Stimulated activated naive CD8-positive, alpha-beta T cell treated with anti-CD3 and anti-CD28 coated beads, Interleukin-15, Interleukin-2, amounts not matched to agents 100 ng/mL and 50 ng/mL, for 24 hours (primary cell): ENCODE measurements around the gene SRSF3.
"Not testable (repeated sequence)": the region's sequence is repeated elsewhere in the genome, so short reads cannot be mapped to it uniquely, and the experiment has no call there.

ENCODE experiments used
- H3K27ac Mint-ChIP-seq: one replicate; pipeline ENCODE4 v1.8.0; 2021; ENCODE audit warnings: mild to moderate bottlenecking, mixed read lengths
- H3K27me3 Mint-ChIP-seq: one replicate; pipeline ENCODE4 v1.8.0; 2021; ENCODE audit warnings: mixed read lengths
- H3K36me3 Mint-ChIP-seq: one replicate; pipeline ENCODE4 v1.8.0; 2021; ENCODE audit warnings: low read depth, mixed read lengths
- H3K4me1 Mint-ChIP-seq: one replicate; pipeline ENCODE4 v1.8.0; 2021; ENCODE audit warnings: low read depth, mixed read lengths
- H3K4me3 Mint-ChIP-seq: one replicate; pipeline ENCODE4 v1.8.0; 2021; ENCODE audit warnings: mild to moderate bottlenecking, mixed read lengths
- H3K9me3 Mint-ChIP-seq: one replicate; pipeline ENCODE4 v1.8.0; 2021; ENCODE audit warnings: mixed read lengths

The SRSF3 gene

DNA sequence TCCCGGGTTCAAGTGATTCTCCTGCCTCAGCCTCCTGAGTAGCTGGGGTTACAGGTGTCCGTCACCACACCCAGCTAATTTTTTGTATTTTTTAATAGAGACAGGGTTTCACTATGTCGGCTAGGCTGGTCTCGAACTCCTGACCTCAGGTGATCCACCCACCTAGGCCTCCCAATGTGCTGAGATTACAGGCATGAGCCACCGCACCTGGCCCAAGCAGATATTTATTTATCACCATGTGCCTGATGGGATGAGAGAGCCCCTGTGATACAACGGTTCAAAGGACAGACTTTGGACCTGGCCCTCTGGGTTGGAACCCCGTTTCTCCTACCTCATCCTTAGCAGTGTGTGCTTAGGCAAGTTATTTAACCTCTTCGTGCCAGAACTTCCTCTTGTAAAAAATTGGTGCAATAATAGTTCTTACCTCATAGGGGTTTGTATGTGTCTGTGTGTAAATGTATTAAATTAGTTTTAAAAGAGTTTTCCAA lies 27.7 kb upstream of the SRSF3 start:
- Mint-ChIP-seq H3K9me3 (no peaks in the 10 kb centered on the region), H3K36me3 (no peaks in the 10 kb centered on the region), H3K27ac (no peak overlapping the region), H3K4me3 (no peak overlapping the region), H3K27me3 (no peaks in the 10 kb centered on the region), H3K4me1 (no peaks in the 10 kb centered on the region)

DNA sequence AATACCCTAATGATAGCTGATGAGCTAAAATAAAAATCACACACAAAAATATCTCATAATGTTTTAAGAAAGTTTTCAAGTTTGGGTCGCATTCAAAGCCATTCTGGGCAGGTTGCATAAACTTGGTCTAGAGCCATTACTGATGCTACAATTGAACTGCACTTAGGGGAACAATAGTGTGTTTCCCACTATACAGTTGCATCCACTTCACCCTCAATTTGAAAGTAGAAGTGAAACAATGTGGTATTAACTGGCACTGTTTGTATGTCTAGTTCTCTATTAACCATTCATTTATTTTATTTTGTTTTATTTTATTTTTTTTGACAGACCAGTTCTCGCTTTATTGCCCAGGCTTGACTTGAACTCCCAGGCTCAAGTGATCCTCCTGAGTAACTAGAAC lies 23.9 kb upstream of the SRSF3 start:
- Mint-ChIP-seq H3K27me3 (no peaks in the 10 kb centered on the region), H3K4me3 (no peak overlapping the region), H3K36me3 (no peaks in the 10 kb centered on the region), H3K9me3 (no peaks in the 10 kb centered on the region), H3K4me1 (no peaks in the 10 kb centered on the region), H3K27ac (no peak overlapping the region)

DNA sequence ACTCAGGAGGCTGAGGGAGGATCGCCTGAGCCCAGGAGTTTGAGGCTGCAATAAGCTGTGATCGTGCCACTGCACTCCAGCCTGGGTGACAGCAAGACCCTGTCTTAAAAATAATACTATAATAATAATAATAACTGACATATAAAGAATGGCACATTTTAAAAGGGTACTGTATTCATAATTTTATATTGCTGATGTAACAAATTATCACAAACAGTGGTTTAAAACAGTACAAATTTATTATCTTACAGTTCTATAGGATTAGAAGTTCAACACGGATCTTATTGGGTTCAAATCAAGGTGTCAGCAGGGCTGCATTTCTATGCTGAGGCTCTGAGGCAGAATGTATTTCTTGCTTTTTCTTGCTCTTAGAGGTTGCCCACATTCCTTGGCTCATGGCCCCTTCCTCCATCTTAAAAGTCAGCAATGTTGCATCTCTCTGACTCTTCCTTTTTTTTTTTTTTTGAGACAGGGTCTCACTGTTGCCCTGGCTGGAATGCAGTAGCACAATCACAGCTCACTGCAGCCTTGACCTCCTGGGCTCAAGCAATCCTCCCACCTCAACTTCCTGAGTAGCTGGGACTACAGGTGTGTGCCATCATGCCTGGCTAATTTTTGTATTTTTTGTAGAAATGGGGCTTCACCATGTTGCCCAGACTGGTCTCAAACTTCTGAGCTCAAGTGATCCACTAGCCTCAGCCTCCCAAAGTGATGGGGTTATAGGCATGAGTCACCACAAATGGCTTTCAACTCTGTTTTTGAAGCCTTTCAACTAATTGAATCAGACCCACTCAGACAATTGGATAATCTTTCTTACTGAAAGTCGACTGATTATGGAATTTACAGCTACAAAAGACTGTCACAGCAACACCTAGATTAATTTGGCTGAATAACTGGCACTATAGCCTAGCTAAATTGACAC lies 22.8 kb upstream of the SRSF3 start:
- Mint-ChIP-seq H3K9me3 (no peaks in the 10 kb centered on the region), H3K27me3 (no peaks in the 10 kb centered on the region), H3K4me1 (no peaks in the 10 kb centered on the region), H3K36me3 (no peaks in the 10 kb centered on the region), H3K4me3 (no peak overlapping the region), H3K27ac (no peak overlapping the region)

DNA sequence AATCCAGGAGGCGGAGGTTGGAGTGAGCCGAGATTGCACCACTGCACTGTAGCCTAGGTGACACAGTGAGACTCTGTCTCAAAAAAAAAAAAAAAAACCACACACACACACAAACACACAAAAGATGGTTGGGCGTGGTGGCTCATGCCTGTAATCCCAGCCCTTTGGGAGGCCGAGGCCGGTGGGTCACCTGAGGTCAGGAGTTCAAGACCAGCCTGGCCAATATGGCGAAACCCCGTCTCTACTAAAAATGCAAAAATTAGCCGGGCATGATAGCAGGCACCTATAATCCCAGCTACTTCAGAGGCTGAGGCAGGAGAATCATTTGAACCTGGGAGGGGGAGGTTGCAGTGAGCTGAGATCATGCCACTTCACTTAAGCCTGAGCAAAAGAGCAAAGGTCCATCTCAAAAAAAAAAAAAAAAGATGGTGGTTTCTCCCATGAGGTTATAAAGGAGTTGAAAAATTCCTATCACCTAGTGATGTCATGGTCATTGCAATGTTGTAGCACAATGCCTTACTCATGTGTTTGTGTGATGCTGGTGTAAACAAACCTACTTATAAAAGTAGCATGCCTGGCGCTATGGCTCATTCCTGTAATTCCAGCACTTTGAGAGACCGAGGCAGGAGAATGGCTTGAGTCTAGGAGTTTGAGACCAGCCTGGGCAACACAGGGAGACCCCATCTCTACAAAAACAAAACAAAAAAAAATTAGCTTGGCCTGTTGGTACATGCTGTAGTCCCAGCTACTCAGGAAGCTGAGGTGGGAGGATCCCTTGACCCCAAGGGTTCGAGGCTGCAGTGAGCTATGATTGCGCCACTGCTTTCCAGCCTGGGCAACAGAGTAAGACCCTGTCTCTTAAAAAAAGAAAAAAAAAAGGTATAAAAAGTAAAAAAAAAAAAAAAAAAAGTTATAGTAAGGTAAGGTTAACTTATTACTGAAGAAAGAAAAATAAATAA lies 21.5 kb upstream of the SRSF3 start:
- not testable (repeated sequence) for H3K9me3 Mint-ChIP-seq, H3K4me3 Mint-ChIP-seq, H3K27ac Mint-ChIP-seq, H3K4me1 Mint-ChIP-seq, H3K36me3 Mint-ChIP-seq, H3K27me3 Mint-ChIP-seq

DNA sequence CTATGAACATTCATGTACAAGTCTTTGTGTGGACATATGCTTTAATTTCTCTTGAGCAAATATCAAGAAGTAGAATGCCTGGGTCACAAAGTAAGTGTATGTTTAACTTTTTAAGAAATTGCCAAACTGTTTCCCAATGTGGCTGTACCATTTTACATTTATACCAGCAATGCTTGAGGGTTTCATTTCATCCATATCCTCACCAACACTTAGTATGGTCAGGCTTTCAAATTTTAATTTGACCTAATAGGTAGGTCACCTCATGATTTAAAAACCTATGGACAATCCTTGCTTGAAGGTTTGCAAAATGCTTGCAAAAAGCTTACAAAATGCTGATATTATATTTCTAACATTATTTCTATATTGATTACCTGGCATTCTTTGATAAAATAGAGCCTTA lies 19.5 kb upstream of the SRSF3 start:
- Mint-ChIP-seq H3K4me3 (no peak overlapping the region), H3K9me3 (no peaks in the 10 kb centered on the region), H3K27me3 (no peaks in the 10 kb centered on the region), H3K27ac (no peak overlapping the region), H3K36me3 (no peaks in the 10 kb centered on the region), H3K4me1 (peaks cover 2% of the 10 kb centered on the region)

DNA sequence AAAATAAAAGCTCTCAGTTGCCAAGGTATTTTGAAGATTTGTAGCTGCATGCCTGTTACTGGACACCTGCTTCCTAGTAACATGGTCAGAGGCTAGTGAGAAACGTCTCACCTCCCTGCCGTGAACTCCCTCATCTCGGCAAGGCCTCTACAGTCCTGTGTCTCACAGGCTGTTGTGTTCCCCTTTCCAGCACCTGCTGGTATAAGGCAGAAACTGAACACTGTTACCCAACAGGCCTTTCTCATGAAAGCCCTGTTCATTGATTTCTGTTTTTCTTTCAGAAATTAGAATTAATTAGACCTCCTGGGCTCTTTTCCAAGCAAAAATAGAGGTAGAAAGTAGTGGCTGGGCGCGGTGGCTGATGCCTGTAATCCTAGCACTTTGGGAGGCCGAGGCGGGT lies 17.6 kb upstream of the SRSF3 start:
- Mint-ChIP-seq H3K36me3 (no peaks in the 10 kb centered on the region), H3K4me1 (peaks cover 4% of the 10 kb centered on the region), H3K9me3 (no peaks in the 10 kb centered on the region), H3K4me3 (no peak overlapping the region), H3K27me3 (no peaks in the 10 kb centered on the region), H3K27ac (no peak overlapping the region)

DNA sequence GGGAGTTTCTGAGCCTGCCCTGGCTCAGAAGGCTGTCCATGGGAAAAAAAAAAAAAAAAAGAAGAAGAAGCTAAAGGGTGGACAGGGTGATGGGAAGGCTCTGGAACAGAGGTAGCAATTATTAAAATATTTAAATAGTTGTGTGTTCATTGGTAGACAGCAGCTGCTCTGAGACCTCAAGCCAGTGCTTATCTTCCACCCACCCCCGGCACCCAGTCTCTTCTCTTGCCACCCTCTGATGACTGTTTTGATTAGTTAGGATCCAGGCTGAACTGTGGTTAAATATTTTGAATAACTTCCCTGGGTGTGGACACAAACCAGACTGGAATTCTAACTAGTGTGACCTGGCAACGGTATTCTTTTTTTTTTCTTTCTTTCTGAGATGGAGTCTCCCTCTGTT lies 16.9 kb upstream of the SRSF3 start:
- no peaks in the 10 kb centered on the region for H3K36me3 Mint-ChIP-seq
- no peak overlapping the region for H3K27ac Mint-ChIP-seq
- no peaks in the 10 kb centered on the region for H3K9me3 Mint-ChIP-seq
- H3K4me3 Mint-ChIP-seq, result no peak overlapping the region
- peaks cover 4% of the 10 kb centered on the region for H3K4me1 Mint-ChIP-seq
- no peaks in the 10 kb centered on the region for H3K27me3 Mint-ChIP-seq

DNA sequence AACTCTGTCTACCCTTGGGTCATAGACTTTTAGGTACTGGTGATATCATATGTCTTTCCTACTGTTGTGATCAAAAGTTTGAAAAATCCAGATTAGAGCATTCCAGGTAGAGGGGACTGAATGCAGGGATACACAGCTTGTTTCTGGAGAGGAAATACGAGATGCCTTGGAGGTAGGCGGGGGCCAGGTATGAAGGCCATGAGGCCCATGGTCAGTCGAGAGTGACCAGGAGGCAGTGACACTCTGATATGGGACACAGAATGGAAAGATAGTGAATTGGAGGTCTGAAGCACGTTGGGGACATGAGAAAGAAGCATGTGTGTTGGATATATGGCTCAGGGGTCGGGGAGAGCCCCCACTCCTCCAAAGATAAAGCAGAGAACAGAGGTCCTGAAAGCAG lies 16.1 kb upstream of the SRSF3 start:
- Mint-ChIP-seq H3K4me3 (no peak overlapping the region), H3K27me3 (no peaks in the 10 kb centered on the region), H3K36me3 (no peaks in the 10 kb centered on the region), H3K4me1 (peaks cover 4% of the 10 kb centered on the region), H3K27ac (no peak overlapping the region), H3K9me3 (no peaks in the 10 kb centered on the region)

DNA sequence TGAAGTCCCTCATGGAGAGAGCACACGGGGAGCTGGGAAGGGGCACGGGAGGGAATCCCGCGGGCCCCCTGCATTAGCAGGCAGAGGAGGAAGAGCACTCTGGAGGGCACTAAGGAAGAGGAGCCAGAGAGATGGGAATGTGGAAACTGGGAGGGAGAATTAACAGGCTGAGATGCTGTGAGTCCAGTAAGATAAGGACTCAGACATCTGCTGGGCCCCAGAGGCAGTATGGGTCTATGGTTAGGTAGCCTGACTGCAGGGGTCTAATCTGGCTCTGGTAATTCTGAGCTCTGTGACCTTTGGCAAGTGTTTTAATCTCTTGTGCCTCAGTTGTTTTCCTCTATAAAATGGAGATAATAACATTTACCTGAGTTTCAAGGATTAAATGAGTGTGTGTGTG lies 15.7 kb upstream of the SRSF3 start:
- Mint-ChIP-seq H3K4me3 (no peak overlapping the region), H3K27ac (peak overlapping the region; percentile 6), H3K36me3 (no peaks in the 10 kb centered on the region), H3K4me1 (peaks cover 4% of the 10 kb centered on the region), H3K9me3 (no peaks in the 10 kb centered on the region), H3K27me3 (no peaks in the 10 kb centered on the region)

DNA sequence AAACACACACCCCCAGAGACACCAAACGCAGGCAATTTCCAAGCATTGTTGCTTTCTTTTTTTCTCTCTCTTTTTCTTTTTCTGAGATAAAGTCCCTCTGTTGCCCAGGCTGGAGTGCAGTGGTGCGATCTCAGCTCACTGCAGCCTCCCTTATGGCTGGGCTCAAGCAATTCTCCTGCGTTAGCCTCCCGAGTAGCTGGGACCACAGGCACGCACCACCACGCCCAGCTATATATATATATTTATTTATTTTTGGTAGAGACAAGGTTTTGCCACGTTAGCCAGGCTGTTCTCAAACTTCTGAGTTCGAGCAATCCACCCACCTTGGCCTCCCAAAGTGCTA lies 14.0 kb upstream of the SRSF3 start:
- H3K4me3 Mint-ChIP-seq, result no peak overlapping the region
- H3K9me3 Mint-ChIP-seq, result no peaks in the 10 kb centered on the region
- peaks cover 4% of the 10 kb centered on the region for H3K4me1 Mint-ChIP-seq
- no peak overlapping the region for H3K27ac Mint-ChIP-seq
- H3K36me3 Mint-ChIP-seq, result no peaks in the 10 kb centered on the region
- H3K27me3 Mint-ChIP-seq, result no peaks in the 10 kb centered on the region

DNA sequence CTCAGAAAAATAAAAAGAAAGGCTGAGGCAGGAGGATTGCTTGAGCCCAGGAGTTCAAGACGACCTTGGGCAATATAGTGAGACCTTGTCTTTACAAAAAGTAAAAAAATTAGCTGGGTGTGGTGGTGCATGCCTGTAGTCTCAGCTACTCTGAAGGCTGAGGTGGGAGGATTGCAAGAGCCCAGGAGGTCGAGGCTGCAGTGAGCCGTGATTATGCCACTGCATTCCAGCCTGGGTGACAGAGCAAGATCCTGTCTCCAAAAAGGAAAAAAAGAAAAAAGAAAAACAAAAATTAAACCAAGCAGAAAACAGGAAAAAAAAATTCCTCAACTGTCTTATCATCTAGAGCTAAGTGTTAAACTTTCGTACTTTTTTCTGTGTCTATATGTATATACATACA lies 12.4 kb upstream of the SRSF3 start:
- Mint-ChIP-seq H3K4me1 (peaks cover 4% of the 10 kb centered on the region), H3K27ac (no peak overlapping the region), H3K36me3 (no peaks in the 10 kb centered on the region), H3K27me3 (no peaks in the 10 kb centered on the region), H3K4me3 (no peak overlapping the region), H3K9me3 (no peaks in the 10 kb centered on the region)

DNA sequence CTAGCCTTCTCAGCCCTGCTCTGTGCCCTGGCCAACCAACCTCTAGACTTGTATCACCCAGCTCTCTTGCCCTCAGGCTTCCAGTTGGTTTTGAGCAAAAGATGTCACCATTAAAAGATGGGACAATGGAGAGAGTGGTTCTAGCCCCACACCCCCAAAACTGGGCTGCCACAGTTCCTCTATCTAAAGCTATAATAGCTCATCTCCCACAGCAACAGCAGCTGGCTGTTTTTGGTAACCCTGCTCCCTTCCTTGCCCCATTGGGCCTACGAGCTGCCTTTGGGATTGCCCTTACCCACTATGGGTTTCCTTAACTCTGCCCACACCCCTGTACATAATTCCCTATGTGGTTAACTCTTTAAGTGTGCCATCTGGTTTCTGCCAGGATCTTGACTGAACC lies 7.6 kb upstream of the SRSF3 start:
- no peaks in the 10 kb centered on the region for H3K36me3 Mint-ChIP-seq
- no peaks in the 10 kb centered on the region for H3K9me3 Mint-ChIP-seq
- no peak overlapping the region for H3K27ac Mint-ChIP-seq
- no peaks in the 10 kb centered on the region for H3K27me3 Mint-ChIP-seq
- peaks cover 7% of the 10 kb centered on the region for H3K4me1 Mint-ChIP-seq
- no peak overlapping the region for H3K4me3 Mint-ChIP-seq

DNA sequence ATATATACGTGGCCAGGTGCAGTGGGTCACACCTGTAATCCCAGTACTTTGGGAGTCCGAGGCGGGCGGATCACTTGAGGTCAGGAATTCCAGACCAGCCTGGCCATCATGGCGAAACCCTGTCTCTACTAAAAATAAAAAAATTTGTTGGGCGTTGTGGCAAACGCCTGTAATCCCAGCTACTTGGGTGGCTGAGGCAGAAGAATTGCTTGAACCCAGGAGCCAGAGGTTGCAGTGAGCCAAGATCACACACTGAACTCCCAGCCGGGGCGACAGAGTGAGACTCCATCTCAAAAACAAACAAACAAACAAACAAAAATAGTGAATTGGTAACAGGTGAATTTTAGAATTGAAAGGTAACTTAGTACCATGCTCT lies 5.1 kb upstream of the SRSF3 start:
- H3K4me3 Mint-ChIP-seq, H3K36me3 Mint-ChIP-seq, H3K27ac Mint-ChIP-seq, H3K9me3 Mint-ChIP-seq, H3K27me3 Mint-ChIP-seq: not testable (repeated sequence)
- peaks cover 26% of the 10 kb centered on the region for H3K4me1 Mint-ChIP-seq

DNA sequence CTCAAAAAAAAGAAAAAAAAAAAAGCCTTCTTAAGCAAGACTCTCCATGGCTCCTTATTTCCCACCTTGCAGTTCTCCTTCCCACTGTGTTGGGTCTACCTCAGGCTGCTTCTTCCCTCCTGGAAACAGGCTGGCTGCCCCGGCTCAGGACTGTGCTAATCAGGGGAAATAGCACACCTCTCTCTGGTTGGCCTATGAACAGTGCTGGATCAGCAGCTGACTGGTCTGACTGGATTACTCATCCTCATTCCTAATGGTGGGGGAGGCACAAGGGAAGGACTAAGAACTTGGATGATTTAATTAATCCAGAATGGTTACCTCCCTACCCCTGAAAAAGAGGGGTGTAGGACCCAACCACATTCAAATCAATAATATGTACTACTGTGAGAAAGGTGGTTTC lies 3.9 kb upstream of the SRSF3 start:
- peaks cover 13% of the 10 kb centered on the region for H3K36me3 Mint-ChIP-seq

DNA sequence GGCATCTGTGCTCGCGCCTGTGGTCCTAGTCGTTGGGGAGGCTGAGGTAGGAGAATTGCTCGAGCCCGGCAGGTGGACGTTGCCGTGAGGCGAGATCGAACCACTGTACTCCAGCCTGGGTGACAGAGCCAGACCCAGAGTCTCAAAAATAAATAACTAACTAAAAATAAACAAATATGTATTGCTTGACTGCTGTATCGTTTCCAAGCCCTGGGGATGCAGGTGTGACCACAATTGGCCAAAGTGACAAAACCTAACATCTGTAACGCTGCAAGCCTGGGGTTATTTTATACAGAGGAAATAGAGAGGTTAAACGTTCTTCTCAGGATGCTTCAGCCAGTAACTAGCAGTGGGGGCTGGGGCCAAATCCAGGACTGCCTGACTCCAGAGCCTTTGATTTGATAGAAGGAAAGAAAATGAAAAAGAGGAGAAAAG lies 1.9 kb upstream of the SRSF3 start:
- Mint-ChIP-seq H3K36me3 (peaks cover 33% of the 10 kb centered on the region), H3K9me3 (no peaks in the 10 kb centered on the region), H3K4me1 (peaks cover 34% of the 10 kb centered on the region), H3K27ac (peak overlapping the region; percentile 94), H3K27me3 (no peaks in the 10 kb centered on the region), H3K4me3 (peak overlapping the region; percentile 78)

More for the DNA sequence above, 3.9 kb upstream of the SRSF3 start:
- no peaks in the 10 kb centered on the region for H3K9me3 Mint-ChIP-seq
- no peak overlapping the region for H3K4me3 Mint-ChIP-seq
- H3K27ac Mint-ChIP-seq, result no peak overlapping the region
- no peaks in the 10 kb centered on the region for H3K27me3 Mint-ChIP-seq
- H3K4me1 Mint-ChIP-seq, result peaks cover 30% of the 10 kb centered on the region
